ENCODE measurements around the gene GRIK4. TPM values are rescaled to one million over a fixed set of nuclear protein-coding genes. Genes with fewer than 3 reads are reported as not detected.

The GRIK4 gene
- total and polyA plus RNA-seq, 2 donors (not counting 1 experiment from before 2014, with no cell fraction given): 0.12 to 0.27 TPM

- no peak for DNase-seq
- H3K4me2 ChIP-seq (replicated peaks; ENCODE audit: low read depth, low read length, poor library complexity, severe bottlenecking): no peak overlapping the region
- peaks cover 18% of the 10 kb centered on the region for H3K27me3 Mint-ChIP-seq
- H3K27me3 ChIP-seq (replicated peaks in 1 of 4; ENCODE audit: control extremely low read depth in 1 of 4, control insufficient read depth in 3 of 4, insufficient read depth in 4 of 4, low read length in 3 of 4): peaks cover 0 to 7% (median 0%) of the 10 kb centered on the region in 4 experiments
- no peak overlapping the region for H3K4me3 ChIP-seq (ENCODE audit: control extremely low read depth in 1 of 5, extremely low read depth in 1 of 5, insufficient read depth in 1 of 5, low read depth in 2 of 5, low read length in 4 of 5)
- ATAC-seq (ENCODE audit: low read depth): no peak
- H3K9me3 ChIP-seq (ENCODE audit: control extremely low read depth in 1 of 3, control insufficient read depth in 2 of 3, insufficient read depth in 1 of 3, low read length in 2 of 3): no peaks in the 10 kb centered on the region
- H3K4me1 Mint-ChIP-seq: no peaks in the 10 kb centered on the region
- POLR2A ChIA-PET: no interaction called here
- no peak overlapping the region for H3K9ac ChIP-seq (ENCODE audit: low read length)
- intact Hi-C loops (cut with micrococcal nuclease): no loop called here
- no peak overlapping the region for H3K4me3 Mint-ChIP-seq
- no peaks in the 10 kb centered on the region for H3K9me3 Mint-ChIP-seq (ENCODE audit: insufficient read depth)
- no peak overlapping the region for H3K27ac ChIP-seq (ENCODE audit: low read length in 2 of 2)
- no peaks in the 10 kb centered on the region for H3K79me2 ChIP-seq (ENCODE audit: control insufficient read depth, insufficient read depth, low read length)
- 100% methylated on average over 3 of the region's 5 CpGs for WGBS (ENCODE audit: insufficient coverage)
- no peak overlapping the region for H3K27ac Mint-ChIP-seq
- TF ChIP-seq EZH2 (IDR thresholded peaks at IDR 0.05; ENCODE audit: borderline replicate concordance, insufficient read depth, low read depth, low read length, poor library complexity, severe bottlenecking) (no peak), CTCF (IDR thresholded peaks at IDR 0.05) (no peak)
- CTCF ChIA-PET: no interaction called here
- H3K36me3 ChIP-seq (replicated peaks in 1 of 2; ENCODE audit: control extremely low read depth in 1 of 2, control insufficient read depth in 1 of 2, extremely low read depth in 1 of 2, insufficient read depth in 2 of 2, low read length in 1 of 2): no peaks in the 10 kb centered on the region
- no peaks in the 10 kb centered on the region for H3K4me1 ChIP-seq (ENCODE audit: control insufficient read depth in 2 of 2, insufficient read depth in 2 of 2, low read length in 2 of 2)
- H4K20me1 ChIP-seq (ENCODE audit: control insufficient read depth, insufficient read depth, low read length, poor library complexity, severe bottlenecking): no peaks in the 10 kb centered on the region
- H2AFZ ChIP-seq (ENCODE audit: insufficient read depth, low read depth, low read length, poor library complexity, severe bottlenecking): no peak overlapping the region
These were observed 312.7 kb downstream of the GRIK4 start for GRCh38 chr11:120824242-120824641.

- H3K4me2 ChIP-seq (replicated peaks; ENCODE audit: low read depth, low read length, poor library complexity, severe bottlenecking): no peak overlapping the region
- H3K27ac Mint-ChIP-seq: no peak overlapping the region
These were observed 315.6 kb downstream of the GRIK4 start for GRCh38 chr11:120827198-120827597.

More at GRCh38 chr11:120827198-120827597, 315.6 kb downstream of the GRIK4 start:
- ChIA-PET CTCF (no interaction called here), POLR2A (no interaction called here)
- intact Hi-C loops (cut with micrococcal nuclease): no loop called here
- no peaks in the 10 kb centered on the region for H3K9me3 Mint-ChIP-seq (ENCODE audit: insufficient read depth)
- no peak overlapping the region for H3K4me3 Mint-ChIP-seq
- no peaks in the 10 kb centered on the region for H3K4me1 Mint-ChIP-seq
- TF ChIP-seq CTCF (IDR thresholded peaks at IDR 0.05) (no peak), EZH2 (IDR thresholded peaks at IDR 0.05; ENCODE audit: borderline replicate concordance, insufficient read depth, low read depth, low read length, poor library complexity, severe bottlenecking) (no peak)
- no peaks in the 10 kb centered on the region for H3K9me3 ChIP-seq (ENCODE audit: control extremely low read depth in 1 of 3, control insufficient read depth in 2 of 3, insufficient read depth in 1 of 3, low read length in 2 of 3)
- no peaks in the 10 kb centered on the region for H4K20me1 ChIP-seq (ENCODE audit: control insufficient read depth, insufficient read depth, low read length, poor library complexity, severe bottlenecking)
- no peaks in the 10 kb centered on the region for H3K79me2 ChIP-seq (ENCODE audit: control insufficient read depth, insufficient read depth, low read length)
- no peak overlapping the region for H3K9ac ChIP-seq (ENCODE audit: low read length)
- H3K4me1 ChIP-seq (ENCODE audit: control insufficient read depth in 2 of 2, insufficient read depth in 2 of 2, low read length in 2 of 2): no peaks in the 10 kb centered on the region
- no peak overlapping the region for H3K4me3 ChIP-seq (ENCODE audit: control extremely low read depth in 1 of 5, extremely low read depth in 1 of 5, insufficient read depth in 1 of 5, low read depth in 2 of 5, low read length in 4 of 5)
- no peak overlapping the region for H2AFZ ChIP-seq (ENCODE audit: insufficient read depth, low read depth, low read length, poor library complexity, severe bottlenecking)
- WGBS (ENCODE audit: insufficient coverage): 82% methylated on average over 3 of the region's 7 CpGs
- ATAC-seq (ENCODE audit: low read depth): no peak
- H3K27ac ChIP-seq (ENCODE audit: low read length in 2 of 2): no peak overlapping the region
- peaks cover 18% of the 10 kb centered on the region for H3K27me3 Mint-ChIP-seq
- no peaks in the 10 kb centered on the region for H3K36me3 ChIP-seq (replicated peaks in 1 of 2; ENCODE audit: control extremely low read depth in 1 of 2, control insufficient read depth in 1 of 2, extremely low read depth in 1 of 2, insufficient read depth in 2 of 2, low read length in 1 of 2)
- no peaks in the 10 kb centered on the region for H3K27me3 ChIP-seq (replicated peaks in 1 of 4; ENCODE audit: control extremely low read depth in 1 of 4, control insufficient read depth in 3 of 4, insufficient read depth in 4 of 4, low read length in 3 of 4)
- DNase-seq: no peak
